ENCODE results near the gene DCLK1. TPM values are rescaled to one million over a fixed set of nuclear protein-coding genes. Genes with fewer than 3 reads are reported as not detected.
A peak's percentile ranks its signal among the peaks of the same experiment; 100 is the strongest.

Gene DCLK1
- total and polyA plus RNA-seq, 2 experiments from 2014 or later = 0.48 to 0.65 TPM

DNA sequence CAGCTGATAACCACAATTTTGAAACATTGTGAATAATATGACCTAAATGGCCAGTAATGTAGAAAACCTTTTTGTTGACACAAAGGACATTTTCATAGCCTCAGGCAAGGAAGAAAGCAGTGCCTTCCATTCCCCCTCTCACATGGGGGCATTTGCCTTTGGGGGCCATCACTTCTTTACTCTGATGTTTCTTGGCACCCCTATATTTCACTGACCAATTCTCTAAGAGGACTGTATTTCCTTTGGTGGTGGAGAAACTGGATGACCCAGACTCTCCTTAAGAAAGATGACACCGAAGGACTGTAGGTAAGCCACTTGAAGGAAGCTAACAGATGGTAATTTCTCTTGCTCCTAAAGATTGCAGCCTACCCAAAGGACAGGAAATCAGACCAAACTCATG is 254.6 kb downstream of the DCLK1 start:
- H3F3A ChIP-seq (ENCODE audit: insufficient read depth) = no peaks in the 10 kb centered on the region
- no peaks in the 10 kb centered on the region for H4K20me1 ChIP-seq (ENCODE audit: insufficient read depth)
- in situ Hi-C loops (cut with MboI) = no loop called here
- DNase-seq = peak; percentile 24
- H3K4me2 ChIP-seq (ENCODE audit: unreplicated experiment) = no peak overlapping the region
- TF ChIP-seq EZH2phosphoT487 (IDR thresholded peaks at IDR 0.05; ENCODE audit: insufficient read depth, low read depth) (no peak), EZH2 (IDR thresholded peaks at IDR 0.05; ENCODE audit: insufficient read depth, poor library complexity, severe bottlenecking) (no peak)
- H3K9me2 ChIP-seq (ENCODE audit: insufficient read depth) = no peaks in the 10 kb centered on the region
- no peak overlapping the region for H3K4me3 ChIP-seq
- no peaks in the 10 kb centered on the region for H3K79me2 ChIP-seq (ENCODE audit: insufficient read depth)
- H3K27me3 ChIP-seq (replicated peaks; ENCODE audit: insufficient read depth) = no peaks in the 10 kb centered on the region
- no peak overlapping the region for H3K9ac ChIP-seq
- H3K4me1 ChIP-seq (ENCODE audit: insufficient read depth) = no peaks in the 10 kb centered on the region
- no peak overlapping the region for H2AFZ ChIP-seq
- H3K36me3 ChIP-seq (ENCODE audit: low read depth) = no peaks in the 10 kb centered on the region
- H3K9me3 ChIP-seq (ENCODE audit: low read depth) = no peaks in the 10 kb centered on the region
- H3K27ac ChIP-seq = no peak overlapping the region
- 58 to 64% methylated on average over 1 of the region's 1 CpG for WGBS, 2 experiments (ENCODE audit: low coverage in 1 of 2, low lambda C conversion rate in 2 of 2, missing lambda C conversion rate in 2 of 2)

DNA sequence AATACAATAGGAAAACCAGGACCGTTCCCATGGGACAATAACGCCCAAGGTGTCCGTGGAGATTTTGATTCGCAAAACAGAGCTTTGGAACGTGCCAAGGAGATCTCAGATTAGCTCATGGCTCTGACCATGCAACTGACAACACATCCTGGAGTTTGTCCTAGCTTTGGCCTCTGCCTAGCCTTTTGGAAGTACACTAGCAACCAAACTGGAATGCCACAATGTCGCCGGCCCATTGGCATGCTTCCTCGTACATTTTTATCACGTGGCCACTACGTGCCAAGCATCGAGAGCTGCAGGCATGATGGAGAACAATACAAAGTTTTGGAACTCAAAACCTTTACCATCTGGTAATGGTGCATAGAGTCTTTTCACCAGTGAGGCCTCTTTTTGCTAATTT is 256.5 kb downstream of the DCLK1 start:
- H3K9me3 ChIP-seq (ENCODE audit: low read depth) = no peaks in the 10 kb centered on the region
- H3K27me3 ChIP-seq (replicated peaks; ENCODE audit: insufficient read depth) = no peaks in the 10 kb centered on the region
- H3K4me1 ChIP-seq (ENCODE audit: insufficient read depth) = no peaks in the 10 kb centered on the region
- H3K9me2 ChIP-seq (ENCODE audit: insufficient read depth) = no peaks in the 10 kb centered on the region
- TF ChIP-seq EZH2phosphoT487 (IDR thresholded peaks at IDR 0.05; ENCODE audit: insufficient read depth, low read depth) = no peak
- TF ChIP-seq EZH2 (IDR thresholded peaks at IDR 0.05; ENCODE audit: insufficient read depth, poor library complexity, severe bottlenecking) = no peak
- no peak overlapping the region for H2AFZ ChIP-seq
- no peak overlapping the region for H3K4me2 ChIP-seq (ENCODE audit: unreplicated experiment)
- H3K27ac ChIP-seq = no peak overlapping the region
- H3K79me2 ChIP-seq (ENCODE audit: insufficient read depth) = no peaks in the 10 kb centered on the region
- DNase-seq = no peak
- no peak overlapping the region for H3K4me3 ChIP-seq
- in situ Hi-C loops (cut with MboI) = no loop called here
- 18 to 21% methylated on average over 11 of the region's 11 CpGs for WGBS, 2 experiments (ENCODE audit: low coverage in 1 of 2, low lambda C conversion rate in 2 of 2, missing lambda C conversion rate in 2 of 2)
- H3K36me3 ChIP-seq (ENCODE audit: low read depth) = no peaks in the 10 kb centered on the region
- H4K20me1 ChIP-seq (ENCODE audit: insufficient read depth) = no peaks in the 10 kb centered on the region
- H3F3A ChIP-seq (ENCODE audit: insufficient read depth) = no peaks in the 10 kb centered on the region
- no peak overlapping the region for H3K9ac ChIP-seq

DNA sequence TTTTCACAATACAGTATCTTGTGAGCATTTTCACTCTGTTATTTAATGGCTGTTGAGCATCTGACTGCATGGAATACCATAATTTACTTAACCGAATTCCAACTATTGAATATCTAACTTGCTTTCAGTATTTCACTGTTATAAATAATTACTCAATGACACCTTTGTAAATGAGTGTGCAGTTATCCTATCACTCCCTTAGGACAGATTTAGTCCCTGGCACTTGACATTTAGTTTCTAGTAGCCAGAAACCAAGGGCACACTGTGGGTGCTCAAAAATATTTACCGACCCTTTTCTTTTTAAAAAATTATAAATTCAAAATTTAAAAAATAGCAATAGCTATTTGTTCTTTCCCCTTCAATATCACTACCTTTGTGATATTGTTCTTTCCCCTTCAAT is 258.8 kb downstream of the DCLK1 start:
- Histone ChIP-seq H4K20me1 (ENCODE audit: insufficient read depth) (no peaks in the 10 kb centered on the region), H3K36me3 (ENCODE audit: low read depth) (no peaks in the 10 kb centered on the region), H2AFZ (no peak overlapping the region), H3K9me2 (ENCODE audit: insufficient read depth) (no peaks in the 10 kb centered on the region), H3K27me3 (replicated peaks; ENCODE audit: insufficient read depth) (no peaks in the 10 kb centered on the region), H3K4me3 (no peak overlapping the region), H3K9me3 (ENCODE audit: low read depth) (no peaks in the 10 kb centered on the region), H3K27ac (no peak overlapping the region), H3K4me2 (ENCODE audit: unreplicated experiment) (no peak overlapping the region), H3F3A (ENCODE audit: insufficient read depth) (no peaks in the 10 kb centered on the region), H3K4me1 (ENCODE audit: insufficient read depth) (no peaks in the 10 kb centered on the region), H3K79me2 (ENCODE audit: insufficient read depth) (no peaks in the 10 kb centered on the region), H3K9ac (no peak overlapping the region)
- no peak for TF ChIP-seq EZH2 (IDR thresholded peaks at IDR 0.05; ENCODE audit: insufficient read depth, poor library complexity, severe bottlenecking)
- no peak for TF ChIP-seq EZH2phosphoT487 (IDR thresholded peaks at IDR 0.05; ENCODE audit: insufficient read depth, low read depth)
- WGBS, 2 experiments (ENCODE audit: low coverage in 1 of 2, low lambda C conversion rate in 2 of 2, missing lambda C conversion rate in 2 of 2) = 83 to 91% methylated on average over 2 of the region's 2 CpGs
- DNase-seq = no peak
- in situ Hi-C loops (cut with MboI) = no loop called here

DNA sequence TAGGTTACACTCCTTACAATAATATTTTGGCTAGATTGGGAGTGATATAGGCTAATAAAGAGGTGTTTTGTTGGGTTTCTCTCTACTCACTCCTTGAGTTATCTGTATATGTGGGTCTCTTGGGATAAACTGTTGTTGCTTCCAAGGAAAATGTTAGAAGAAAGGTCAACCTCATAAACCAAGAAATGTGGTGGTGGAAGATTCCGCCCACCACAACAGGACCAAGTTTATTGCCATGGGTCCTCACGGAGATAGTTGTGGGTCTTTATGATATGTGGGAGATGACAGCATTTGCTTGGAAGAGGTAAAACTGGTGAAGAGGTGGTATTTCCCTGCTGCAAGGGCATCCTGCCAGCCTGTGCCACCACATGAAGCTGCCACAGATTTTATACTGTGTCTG is 259.6 kb downstream of the DCLK1 start:
- 79 to 87% methylated on average over 2 of the region's 2 CpGs for WGBS, 2 experiments (ENCODE audit: low coverage in 1 of 2, low lambda C conversion rate in 2 of 2, missing lambda C conversion rate in 2 of 2)
- Histone ChIP-seq H3K27me3 (replicated peaks; ENCODE audit: insufficient read depth) (no peaks in the 10 kb centered on the region), H3K9ac (no peak overlapping the region), H3K4me3 (no peak overlapping the region), H3K4me1 (ENCODE audit: insufficient read depth) (no peaks in the 10 kb centered on the region), H3K9me3 (ENCODE audit: low read depth) (no peaks in the 10 kb centered on the region), H4K20me1 (ENCODE audit: insufficient read depth) (no peaks in the 10 kb centered on the region), H3F3A (ENCODE audit: insufficient read depth) (no peaks in the 10 kb centered on the region), H3K9me2 (ENCODE audit: insufficient read depth) (no peaks in the 10 kb centered on the region), H3K36me3 (ENCODE audit: low read depth) (no peaks in the 10 kb centered on the region), H2AFZ (no peak overlapping the region), H3K79me2 (ENCODE audit: insufficient read depth) (no peaks in the 10 kb centered on the region), H3K4me2 (ENCODE audit: unreplicated experiment) (no peak overlapping the region), H3K27ac (no peak overlapping the region)
- in situ Hi-C loops (cut with MboI) = no loop called here
- TF ChIP-seq EZH2 (IDR thresholded peaks at IDR 0.05; ENCODE audit: insufficient read depth, poor library complexity, severe bottlenecking) (no peak), EZH2phosphoT487 (IDR thresholded peaks at IDR 0.05; ENCODE audit: insufficient read depth, low read depth) (no peak)
- DNase-seq = no peak

- Histone ChIP-seq H3K9me3 (ENCODE audit: low read depth) (no peaks in the 10 kb centered on the region), H3K27ac (no peak overlapping the region), H3K4me3 (no peak overlapping the region), H3K9me2 (ENCODE audit: insufficient read depth) (no peaks in the 10 kb centered on the region), H3K9ac (no peak overlapping the region), H3K36me3 (ENCODE audit: low read depth) (no peaks in the 10 kb centered on the region), H4K20me1 (ENCODE audit: insufficient read depth) (no peaks in the 10 kb centered on the region), H3F3A (ENCODE audit: insufficient read depth) (no peaks in the 10 kb centered on the region), H3K4me1 (ENCODE audit: insufficient read depth) (no peaks in the 10 kb centered on the region), H3K79me2 (ENCODE audit: insufficient read depth) (no peaks in the 10 kb centered on the region), H2AFZ (no peak overlapping the region), H3K4me2 (ENCODE audit: unreplicated experiment) (no peak overlapping the region), H3K27me3 (replicated peaks; ENCODE audit: insufficient read depth) (no peaks in the 10 kb centered on the region)
- WGBS, 2 experiments (ENCODE audit: low coverage in 1 of 2, low lambda C conversion rate in 2 of 2, missing lambda C conversion rate in 2 of 2) = 64 to 71% methylated on average over 3 of the region's 3 CpGs
- in situ Hi-C loops (cut with MboI) = no loop called here
- no peak for TF ChIP-seq EZH2phosphoT487 (IDR thresholded peaks at IDR 0.05; ENCODE audit: insufficient read depth, low read depth)
- TF ChIP-seq EZH2 (IDR thresholded peaks at IDR 0.05; ENCODE audit: insufficient read depth, poor library complexity, severe bottlenecking) = no peak
- DNase-seq = no peak
These were observed 264.4 kb downstream of the DCLK1 start for GRCh38 chr13:35866801-35867200.
